ENCODE results near the gene LDB1.

Gene LDB1

DNA sequence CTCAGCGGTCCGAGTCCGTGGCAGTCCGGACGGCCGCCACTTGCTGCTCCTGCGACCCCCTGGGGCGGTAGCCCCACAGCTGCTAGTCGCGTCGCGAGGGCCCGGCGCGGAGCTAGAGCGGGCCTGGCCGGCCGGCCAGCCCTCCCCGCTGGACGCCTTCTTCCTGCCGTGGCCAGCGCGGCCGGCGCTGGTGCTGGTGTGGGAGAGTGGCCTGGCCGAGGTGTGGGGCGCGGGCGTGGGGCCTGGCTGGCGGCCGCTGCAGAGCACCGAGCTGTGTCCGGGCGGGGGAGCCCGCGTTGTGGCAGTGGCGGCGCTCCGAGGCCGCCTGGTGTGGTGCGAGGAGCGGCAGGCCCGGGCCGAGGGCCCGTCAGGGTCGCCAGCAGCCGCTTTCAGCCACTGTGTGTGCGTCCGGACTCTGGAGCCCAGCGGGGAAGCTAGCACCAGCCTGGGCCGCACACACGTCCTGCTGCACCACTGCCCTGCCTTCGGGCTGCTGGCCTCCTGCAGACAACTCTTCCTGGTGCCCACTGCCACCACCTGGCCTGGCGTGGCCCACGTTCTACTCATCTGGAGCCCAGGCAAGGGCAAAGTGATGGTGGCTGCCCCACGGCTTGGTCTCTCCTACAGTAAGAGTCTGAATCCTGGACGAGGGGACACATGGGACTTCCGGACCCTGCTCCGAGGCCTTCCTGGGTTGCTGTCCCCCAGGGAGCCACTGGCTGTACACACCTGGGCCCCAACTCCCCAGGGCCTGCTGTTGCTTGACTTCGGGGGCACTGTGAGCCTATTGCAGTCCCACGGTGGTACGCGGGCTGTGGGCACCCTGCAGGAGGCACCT is 54.4 kb downstream of the LDB1 start:
- DNase-seq (ENCODE audit: low read depth in 2 of 2, low spot score in 1 of 2): no peak

DNA sequence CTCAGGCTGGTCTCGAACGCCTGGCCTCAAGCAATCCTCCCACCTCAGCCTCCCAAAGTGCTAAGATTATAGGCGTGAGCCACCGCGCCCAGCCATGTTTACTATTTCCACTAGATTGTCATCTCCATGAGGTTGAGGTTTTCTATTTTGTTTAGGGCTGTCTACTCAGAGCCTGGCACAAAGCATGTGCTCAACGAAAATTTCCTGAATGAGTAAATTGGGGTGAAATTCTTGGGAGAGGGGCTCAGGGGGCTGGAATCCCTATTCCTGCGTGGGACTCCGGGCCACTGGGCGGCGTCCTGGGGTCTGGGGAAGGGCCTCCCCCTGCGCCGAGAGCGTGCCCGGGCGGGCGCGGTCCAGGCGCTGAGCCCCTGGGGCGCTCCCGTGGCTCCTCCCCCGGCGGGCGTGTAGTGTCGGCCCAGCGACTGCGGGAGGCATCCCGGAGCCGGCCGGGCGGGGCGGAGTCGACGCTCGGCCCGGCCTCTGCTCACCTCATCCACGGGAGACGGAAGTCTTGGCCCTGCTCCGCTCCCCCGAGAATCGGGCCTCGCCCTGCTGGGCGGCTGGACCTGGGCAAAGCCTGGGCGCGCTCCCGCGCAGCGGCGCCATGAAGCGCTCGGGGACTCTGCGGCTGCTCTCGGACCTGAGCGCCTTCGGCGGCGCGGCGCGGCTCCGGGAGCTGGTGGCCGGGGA is 55.2 kb downstream of the LDB1 start, which contains the start of gene HPS6:
Gene HPS6, plus strand, starts transcription at position 482 of the 693 bp plus-strand sequence. Its CDS starts 126 bp downstream, at position 608.
- peak; percentile 66 to 79 for DNase-seq (ENCODE audit: low read depth in 2 of 2, low spot score in 1 of 2)

DNA sequence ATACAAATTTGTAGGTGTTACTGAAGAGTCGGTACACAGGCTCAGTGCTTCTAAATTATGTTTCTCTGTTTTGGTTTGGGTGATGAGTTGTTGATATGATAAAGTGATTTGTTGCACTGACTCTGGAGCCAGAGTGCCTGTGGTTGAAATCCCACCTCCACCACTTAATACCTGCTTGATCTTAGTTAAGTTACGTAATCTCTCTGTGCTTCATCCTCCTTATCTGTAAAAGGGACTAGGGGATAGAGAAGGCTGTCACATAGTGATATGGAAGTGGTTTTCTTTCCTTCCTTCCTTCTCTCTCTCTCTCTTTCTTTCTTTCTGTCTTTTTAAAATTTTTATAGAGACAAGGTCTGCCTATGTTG is 55.7 kb downstream of the LDB1 start:
- no peak for DNase-seq (ENCODE audit: low read depth in 2 of 2, low spot score in 1 of 2)

DNA sequence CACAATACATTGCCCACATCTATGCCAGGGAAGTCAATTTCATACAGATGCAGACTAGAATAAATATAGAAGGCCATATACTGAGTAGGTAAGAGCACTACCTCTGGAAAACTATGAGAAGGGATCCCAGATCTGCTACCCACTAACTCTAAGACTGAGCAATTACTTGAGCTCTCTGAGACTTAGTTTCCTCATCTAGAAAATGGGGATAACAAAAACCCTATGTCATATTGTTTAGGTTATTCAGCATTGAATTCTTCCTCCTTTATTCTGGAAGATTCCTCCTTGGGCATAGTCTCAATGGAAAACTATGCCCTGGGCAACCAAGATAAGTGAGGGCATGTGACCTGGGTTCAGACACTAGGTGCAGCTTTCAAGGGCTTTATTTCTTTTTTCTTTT is 60.2 kb downstream of the LDB1 start:
- DNase-seq (ENCODE audit: low read depth in 2 of 2, low spot score in 1 of 2): no peak

Measured in stimulated activated CD8-positive, alpha-beta memory T cell treated with anti-CD3 and anti-CD28 coated beads, Interleukin-4, amount 100 ng/mL, for 1 hour (primary cell).